NB4 (cell line): ENCODE data around the gene LITAFD.

Experiments
- CTCF ChIP-seq: IDR thresholded peaks from one replicate; pipeline ENCODE4 v1.5.1; 2012; ENCODE audit warnings: low read depth, low read length
- POLR2A ChIP-seq: IDR thresholded peaks from 2 replicates; pipeline ENCODE4 v1.6.1; 2011; ENCODE audit warnings: mild to moderate bottlenecking; ENCODE audit not compliant: insufficient read length; ENCODE audit errors: extremely low read depth
- TF ChIP-seq, protein P1 (sequence below): IDR thresholded peaks from 2 replicates; pipeline ENCODE4 v1.6.1; 2011; ENCODE audit warnings: low read depth, low read length

DNA sequence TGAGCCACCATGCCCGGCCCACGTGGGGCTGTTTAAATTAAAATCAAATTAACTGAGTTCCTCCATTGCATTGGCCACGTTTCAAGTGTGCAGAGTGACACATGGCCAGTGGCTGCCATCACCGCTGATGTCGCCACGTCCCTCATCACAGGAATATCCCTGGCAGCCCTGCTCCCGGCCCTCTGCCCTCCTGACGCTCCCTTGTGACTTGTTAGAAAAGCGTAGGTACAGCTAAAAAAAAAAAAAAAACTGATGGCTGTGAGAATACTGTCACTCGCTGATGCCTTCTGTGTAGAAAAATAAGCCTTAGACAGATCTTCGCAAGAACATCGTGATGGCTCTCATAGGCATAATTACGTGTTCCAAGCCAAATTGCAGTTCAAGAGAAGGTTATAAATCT, 35.0 kb upstream of the LITAFD start:
- no peak for TF ChIP-seq CTCF
- TF ChIP-seq POLR2A, result no peak
- TF ChIP-seq, protein P1, sequence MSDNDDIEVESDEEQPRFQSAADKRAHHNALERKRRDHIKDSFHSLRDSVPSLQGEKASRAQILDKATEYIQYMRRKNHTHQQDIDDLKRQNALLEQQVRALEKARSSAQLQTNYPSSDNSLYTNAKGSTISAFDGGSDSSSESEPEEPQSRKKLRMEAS, result no peak
